ENCODE results near the gene CCDC85A. TPM values are rescaled to one million over a fixed set of nuclear protein-coding genes. Genes with fewer than 3 reads are reported as not detected.

CCDC85A gene
- total RNA-seq, 4 donors from 2014 or later = 9.0 to 28.4 (median 9.8) TPM

- TF ChIP-seq CTCF (IDR thresholded peaks at IDR 0.05; ENCODE audit: low read depth) = no peak
Observed at GRCh38 chr2:56297671-56298070, 113.9 kb downstream of the CCDC85A start.

- no peak for TF ChIP-seq CTCF (IDR thresholded peaks at IDR 0.05; ENCODE audit: low read depth)
Observed at GRCh38 chr2:56299171-56299691, 115.4 kb downstream of the CCDC85A start.

- TF ChIP-seq CTCF (IDR thresholded peaks at IDR 0.05; ENCODE audit: low read depth) = no peak
Observed at GRCh38 chr2:56309626-56310170, 125.9 kb downstream of the CCDC85A start.

- no peak for TF ChIP-seq CTCF (IDR thresholded peaks at IDR 0.05; ENCODE audit: low read depth)
Observed at GRCh38 chr2:56313500-56313921, 129.7 kb downstream of the CCDC85A start.

GRCh38 chr2:56314371-56314770 lies 130.6 kb downstream of the CCDC85A start:
- no peak for TF ChIP-seq CTCF (IDR thresholded peaks at IDR 0.05; ENCODE audit: low read depth)

GRCh38 chr2:56314796-56315195 lies 131.0 kb downstream of the CCDC85A start:
- no peak for TF ChIP-seq CTCF (IDR thresholded peaks at IDR 0.05; ENCODE audit: low read depth)

GRCh38 chr2:56315376-56315775 lies 131.6 kb downstream of the CCDC85A start:
- no peak for TF ChIP-seq CTCF (IDR thresholded peaks at IDR 0.05; ENCODE audit: low read depth)
